Panc1 (cell line): Measurements from ENCODE around the gene SORCS1.

Experiments used
- SIN3A ChIP-seq: IDR thresholded peaks from 2 replicates; pipeline ENCODE4 v1.6.1; 2012; ENCODE audit warnings: low read depth, mild to moderate bottlenecking, low read length, moderate library complexity, borderline replicate concordance; ENCODE audit not compliant: insufficient read depth
- TF ChIP-seq, protein P1 (sequence below): fragments of 450-650 bp; IDR thresholded peaks from 2 replicates; pipeline ENCODE4 v1.5.1; 2017; ENCODE audit warnings: mild to moderate bottlenecking

DNA sequence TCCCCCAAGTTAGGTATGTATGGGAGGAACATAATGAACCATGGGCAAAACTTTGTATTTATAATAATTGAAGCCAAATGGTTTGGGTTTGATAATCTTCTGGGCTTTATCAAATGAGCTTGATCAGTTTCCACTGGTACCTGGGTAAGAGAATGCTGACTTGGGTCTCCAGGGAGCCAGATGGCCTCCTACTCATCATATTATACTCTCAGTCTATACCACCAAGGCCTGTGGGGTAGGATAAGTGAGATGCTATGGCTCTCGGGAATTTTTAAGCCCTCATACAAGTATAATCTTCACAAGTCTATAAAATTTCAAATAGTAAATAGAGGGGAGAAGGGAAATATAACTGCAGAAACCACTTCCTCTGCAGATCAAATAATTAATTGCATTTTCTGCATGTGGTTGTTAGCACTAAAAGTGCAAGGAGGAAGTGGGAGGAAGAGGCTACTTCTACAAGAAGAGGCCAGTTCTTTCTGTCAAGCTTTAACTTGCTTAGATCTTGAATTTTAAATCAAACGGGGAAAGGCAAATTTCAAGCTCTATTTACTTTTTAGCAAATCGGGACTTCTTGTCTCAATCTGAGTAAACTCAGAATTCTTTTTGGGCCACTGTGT, 349.0 kb downstream of the SORCS1 start:
- TF ChIP-seq, protein P1, sequence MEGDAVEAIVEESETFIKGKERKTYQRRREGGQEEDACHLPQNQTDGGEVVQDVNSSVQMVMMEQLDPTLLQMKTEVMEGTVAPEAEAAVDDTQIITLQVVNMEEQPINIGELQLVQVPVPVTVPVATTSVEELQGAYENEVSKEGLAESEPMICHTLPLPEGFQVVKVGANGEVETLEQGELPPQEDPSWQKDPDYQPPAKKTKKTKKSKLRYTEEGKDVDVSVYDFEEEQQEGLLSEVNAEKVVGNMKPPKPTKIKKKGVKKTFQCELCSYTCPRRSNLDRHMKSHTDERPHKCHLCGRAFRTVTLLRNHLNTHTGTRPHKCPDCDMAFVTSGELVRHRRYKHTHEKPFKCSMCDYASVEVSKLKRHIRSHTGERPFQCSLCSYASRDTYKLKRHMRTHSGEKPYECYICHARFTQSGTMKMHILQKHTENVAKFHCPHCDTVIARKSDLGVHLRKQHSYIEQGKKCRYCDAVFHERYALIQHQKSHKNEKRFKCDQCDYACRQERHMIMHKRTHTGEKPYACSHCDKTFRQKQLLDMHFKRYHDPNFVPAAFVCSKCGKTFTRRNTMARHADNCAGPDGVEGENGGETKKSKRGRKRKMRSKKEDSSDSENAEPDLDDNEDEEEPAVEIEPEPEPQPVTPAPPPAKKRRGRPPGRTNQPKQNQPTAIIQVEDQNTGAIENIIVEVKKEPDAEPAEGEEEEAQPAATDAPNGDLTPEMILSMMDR, result no peak
- no peak for TF ChIP-seq SIN3A
